Subcutaneous abdominal adipose tissue (tissue), 5 donors: ENCODE data around the gene MEGF8.
A peak's percentile ranks its signal among the peaks of the same experiment; 100 is the strongest.

Experiments
- H3K27ac ChIP-seq: one replicate; pipeline ENCODE4 v1.7.0; 2013; ENCODE audit warnings: low read depth, mild to moderate bottlenecking, inconsistent platforms, low read length, moderate library complexity
- H3K27me3 ChIP-seq, 5 donors: one replicate each; pipeline ENCODE4 v1.7.0; 2013; ENCODE audit warnings: low read length in 5 of 5, inconsistent platforms in 1 of 5; ENCODE audit not compliant: control insufficient read depth in 5 of 5, insufficient read depth in 4 of 5
- H3K36me3 ChIP-seq, 5 donors: one replicate each; pipeline ENCODE4 v1.7.0; 2013; ENCODE audit warnings: low read length in 5 of 5; ENCODE audit not compliant: control insufficient read depth in 5 of 5, insufficient read depth in 5 of 5
- H3K4me1 ChIP-seq, 5 donors: one replicate each; pipeline ENCODE4 v1.7.0; 2013; ENCODE audit warnings: low read length in 5 of 5, mild to moderate bottlenecking in 3 of 5, moderate library complexity in 1 of 5; ENCODE audit not compliant: control insufficient read depth in 5 of 5, insufficient read depth in 5 of 5
- H3K4me3 ChIP-seq, 5 donors: one replicate each; pipeline ENCODE4 v1.7.0; 2013; ENCODE audit warnings: low read length in 5 of 5, low read depth in 1 of 5
- H3K9ac ChIP-seq, 5 donors: one replicate each; pipeline ENCODE4 v1.7.0; 2013; ENCODE audit warnings: low read length in 5 of 5, mild to moderate bottlenecking in 4 of 5, moderate library complexity in 3 of 5
- H3K9me3 ChIP-seq, 5 donors: one replicate each; pipeline ENCODE4 v1.7.0; 2013; ENCODE audit warnings: low read length in 5 of 5; ENCODE audit not compliant: control insufficient read depth in 5 of 5
- donor health status: healthy.
- donor health status: healthy.
- donor health status: healthy.
- donor health status: healthy.
- donor health status: healthy.

Gene MEGF8

GRCh38 chr19:42363614-42364346, 38.3 kb downstream of the MEGF8 start:
- Histone ChIP-seq H3K27ac (no peak overlapping the region), H3K36me3 (peaks cover 0 to 47% (median 27%) of the 10 kb centered on the region in 5 donors), H3K9me3 (peaks cover 0 to 14% (median 5%) of the 10 kb centered on the region in 5 donors), H3K9ac (no peak overlapping the region), H3K4me3 (peak overlapping the region in 1 of 5 donors; percentile 3), H3K27me3 (no peaks in the 10 kb centered on the region), H3K4me1 (peaks cover 0 to 23% (median 12%) of the 10 kb centered on the region in 5 donors)

GRCh38 chr19:42366673-42367072, 41.2 kb downstream of the MEGF8 start:
- no peak overlapping the region for H3K27ac ChIP-seq
- peaks cover 0 to 44% (median 33%) of the 10 kb centered on the region in 5 donors for H3K36me3 ChIP-seq
- H3K4me3 ChIP-seq = no peak overlapping the region
- H3K4me1 ChIP-seq = peaks cover 0 to 27% (median 9%) of the 10 kb centered on the region in 5 donors
- H3K9me3 ChIP-seq = peaks cover 0 to 14% (median 5%) of the 10 kb centered on the region in 5 donors
- no peak overlapping the region for H3K9ac ChIP-seq
- H3K27me3 ChIP-seq = no peaks in the 10 kb centered on the region

GRCh38 chr19:42367929-42368328, 42.5 kb downstream of the MEGF8 start:
- H3K4me1 ChIP-seq = peaks cover 0 to 27% (median 8%) of the 10 kb centered on the region in 5 donors
- no peak overlapping the region for H3K27ac ChIP-seq
- H3K9ac ChIP-seq = no peak overlapping the region
- peaks cover 0 to 14% (median 5%) of the 10 kb centered on the region in 5 donors for H3K9me3 ChIP-seq
- H3K27me3 ChIP-seq = no peaks in the 10 kb centered on the region
- H3K36me3 ChIP-seq = peaks cover 0 to 36% (median 26%) of the 10 kb centered on the region in 5 donors
- no peak overlapping the region for H3K4me3 ChIP-seq

GRCh38 chr19:42368360-42368759, 42.9 kb downstream of the MEGF8 start:
- no peak overlapping the region for H3K4me3 ChIP-seq
- H3K9me3 ChIP-seq = peaks cover 0 to 10% (median 5%) of the 10 kb centered on the region in 5 donors
- H3K27ac ChIP-seq = no peak overlapping the region
- H3K36me3 ChIP-seq = peaks cover 0 to 32% (median 21%) of the 10 kb centered on the region in 5 donors
- H3K4me1 ChIP-seq = peaks cover 0 to 27% (median 8%) of the 10 kb centered on the region in 5 donors
- no peak overlapping the region for H3K9ac ChIP-seq
- no peaks in the 10 kb centered on the region for H3K27me3 ChIP-seq

GRCh38 chr19:42368765-42369164, 43.3 kb downstream of the MEGF8 start:
- Histone ChIP-seq H3K9ac (no peak overlapping the region), H3K27me3 (no peaks in the 10 kb centered on the region), H3K27ac (no peak overlapping the region), H3K9me3 (peaks cover 0 to 8% (median 3%) of the 10 kb centered on the region in 5 donors), H3K4me1 (peaks cover 0 to 26% (median 8%) of the 10 kb centered on the region in 5 donors), H3K4me3 (no peak overlapping the region), H3K36me3 (peaks cover 0 to 27% (median 18%) of the 10 kb centered on the region in 5 donors)

GRCh38 chr19:42369433-42370067, 44.1 kb downstream of the MEGF8 start:
- H3K27ac ChIP-seq = no peak overlapping the region
- H3K27me3 ChIP-seq = no peaks in the 10 kb centered on the region
- H3K36me3 ChIP-seq = peaks cover 0 to 22% (median 13%) of the 10 kb centered on the region in 5 donors
- peaks cover 0 to 18% (median 7%) of the 10 kb centered on the region in 5 donors for H3K4me1 ChIP-seq
- no peak overlapping the region for H3K9ac ChIP-seq
- no peaks in the 10 kb centered on the region for H3K9me3 ChIP-seq
- H3K4me3 ChIP-seq = no peak overlapping the region

GRCh38 chr19:42370068-42370520, 44.7 kb downstream of the MEGF8 start:
- peaks cover 0 to 12% (median 1%) of the 10 kb centered on the region in 5 donors for H3K4me1 ChIP-seq
- H3K27me3 ChIP-seq = no peaks in the 10 kb centered on the region
- H3K4me3 ChIP-seq = no peak overlapping the region
- H3K36me3 ChIP-seq = peaks cover 0 to 27% (median 18%) of the 10 kb centered on the region in 5 donors
- no peaks in the 10 kb centered on the region for H3K9me3 ChIP-seq
- H3K9ac ChIP-seq = peak overlapping the region in 1 of 5 donors; percentile 21
- no peak overlapping the region for H3K27ac ChIP-seq

- no peak overlapping the region for H3K4me3 ChIP-seq
Observed at GRCh38 chr19:42370626-42371175, 45.3 kb downstream of the MEGF8 start.

GRCh38 chr19:42374826-42375376, 49.5 kb downstream of the MEGF8 start:
- H3K4me3 ChIP-seq = no peak overlapping the region
- H3K9ac ChIP-seq = no peak overlapping the region
- no peaks in the 10 kb centered on the region for H3K27me3 ChIP-seq
- no peaks in the 10 kb centered on the region for H3K9me3 ChIP-seq
- H3K27ac ChIP-seq = no peak overlapping the region
- H3K4me1 ChIP-seq = peaks cover 0 to 12% (median 6%) of the 10 kb centered on the region in 5 donors
- H3K36me3 ChIP-seq = peaks cover 0 to 32% (median 29%) of the 10 kb centered on the region in 5 donors

More at GRCh38 chr19:42370626-42371175, 45.3 kb downstream of the MEGF8 start:
- H3K9ac ChIP-seq = no peak overlapping the region
- peaks cover 0 to 8% (median 0%) of the 10 kb centered on the region in 5 donors for H3K4me1 ChIP-seq
- no peak overlapping the region for H3K27ac ChIP-seq
- peaks cover 0 to 33% (median 24%) of the 10 kb centered on the region in 5 donors for H3K36me3 ChIP-seq
- H3K9me3 ChIP-seq = no peaks in the 10 kb centered on the region
- no peaks in the 10 kb centered on the region for H3K27me3 ChIP-seq
